Activated B cell treated with CpG ODN at 0.5 μM for 24 hours (primary cell): ENCODE data around the gene CTIF. TPM values are rescaled to one million over a fixed set of nuclear protein-coding genes. Genes with fewer than 3 reads are reported as not detected.

Source experiments
- ATAC-seq: fragments of 200-7000 bp; cut with Tn5 transposase; one replicate; pipeline ENCODE4 v1.10.0; 2021; ENCODE audit warnings: low read depth, mild to moderate bottlenecking, moderate library complexity
- CTCF ChIA-PET: fragments of 350-600 bp; sonication (Branson Sonifier 250); formaldehyde crosslinking; loops from one replicate; lab custom pipeline; 2021; ENCODE audit warnings: antibody characterized with exemption; lab: Charles Lee
- POLR2A ChIA-PET: fragments of 350-600 bp; sonication (Branson Sonifier 250); formaldehyde crosslinking; loops from one replicate; lab custom pipeline; 2021; ENCODE audit warnings: antibody characterized with exemption; lab: Charles Lee
- DNase-seq: peaks from one replicate; pipeline ENCODE4 v3.0.0; 2022
- H3K27ac Mint-ChIP-seq: one replicate; pipeline ENCODE4 v1.8.0; 2020; ENCODE audit warnings: mixed read lengths
- H3K27me3 Mint-ChIP-seq: one replicate; pipeline ENCODE4 v1.8.0; 2021; ENCODE audit warnings: mixed read lengths
- H3K36me3 Mint-ChIP-seq: one replicate; pipeline ENCODE4 v1.8.0; 2021; ENCODE audit warnings: low read depth, mixed read lengths
- H3K4me1 Mint-ChIP-seq: one replicate; pipeline ENCODE4 v1.8.0; 2021; ENCODE audit warnings: mixed read lengths
- H3K4me3 Mint-ChIP-seq: one replicate; pipeline ENCODE4 v1.8.0; 2020; ENCODE audit warnings: mild to moderate bottlenecking, mixed read lengths
- H3K9me3 Mint-ChIP-seq: one replicate; pipeline ENCODE4 v1.8.0; 2020; ENCODE audit warnings: mixed read lengths
- intact Hi-C: fragments of 100-400 bp; cut with micrococcal nuclease; formaldehyde crosslinking; loops from one replicate; pipeline ENCODE4 v1.15.1; 2024
- total RNA-seq: library from RNA; stranded (reverse); gene quantifications from 2 replicates; pipeline ENCODE4 v1.2.3, GENCODE V29; 2022
- TF ChIP-seq, protein P1 (sequence below): fragments of 200-600 bp; IDR thresholded peaks from one replicate; pipeline ENCODE4 v1.8.0; 2022; ENCODE audit warnings: antibody characterized with exemption, mild to moderate bottlenecking

Gene CTIF
- total RNA-seq, 1 donor from 2014 or later, result 9.3 TPM

DNA sequence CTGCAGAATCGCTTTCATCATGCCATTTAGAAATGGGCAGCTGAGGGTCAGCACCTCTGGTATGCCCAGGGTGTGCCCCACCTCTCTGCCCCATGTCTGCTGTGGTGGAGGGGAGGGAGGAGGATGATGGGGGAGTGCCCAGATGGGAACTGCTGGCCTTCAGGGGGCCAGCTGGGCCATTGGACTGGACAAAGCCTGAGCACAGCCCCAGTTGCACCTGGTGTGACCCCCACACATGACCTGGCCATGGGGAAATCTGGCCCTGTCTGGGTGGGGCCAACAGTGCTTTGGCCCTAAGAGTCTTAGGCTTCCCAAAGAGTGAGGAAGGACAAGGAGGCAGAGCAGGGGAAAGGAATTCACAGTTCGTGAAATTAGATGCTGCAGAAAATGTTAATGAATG is 44.1 kb downstream of the CTIF start:
- POLR2A ChIA-PET, result no interaction called here
- Mint-ChIP-seq H3K4me1 (no peaks in the 10 kb centered on the region), H3K4me3 (no peak overlapping the region), H3K9me3 (peaks cover 3% of the 10 kb centered on the region), H3K27me3 (no peaks in the 10 kb centered on the region), H3K36me3 (no peaks in the 10 kb centered on the region), H3K27ac (no peak overlapping the region)
- TF ChIP-seq, protein P1, sequence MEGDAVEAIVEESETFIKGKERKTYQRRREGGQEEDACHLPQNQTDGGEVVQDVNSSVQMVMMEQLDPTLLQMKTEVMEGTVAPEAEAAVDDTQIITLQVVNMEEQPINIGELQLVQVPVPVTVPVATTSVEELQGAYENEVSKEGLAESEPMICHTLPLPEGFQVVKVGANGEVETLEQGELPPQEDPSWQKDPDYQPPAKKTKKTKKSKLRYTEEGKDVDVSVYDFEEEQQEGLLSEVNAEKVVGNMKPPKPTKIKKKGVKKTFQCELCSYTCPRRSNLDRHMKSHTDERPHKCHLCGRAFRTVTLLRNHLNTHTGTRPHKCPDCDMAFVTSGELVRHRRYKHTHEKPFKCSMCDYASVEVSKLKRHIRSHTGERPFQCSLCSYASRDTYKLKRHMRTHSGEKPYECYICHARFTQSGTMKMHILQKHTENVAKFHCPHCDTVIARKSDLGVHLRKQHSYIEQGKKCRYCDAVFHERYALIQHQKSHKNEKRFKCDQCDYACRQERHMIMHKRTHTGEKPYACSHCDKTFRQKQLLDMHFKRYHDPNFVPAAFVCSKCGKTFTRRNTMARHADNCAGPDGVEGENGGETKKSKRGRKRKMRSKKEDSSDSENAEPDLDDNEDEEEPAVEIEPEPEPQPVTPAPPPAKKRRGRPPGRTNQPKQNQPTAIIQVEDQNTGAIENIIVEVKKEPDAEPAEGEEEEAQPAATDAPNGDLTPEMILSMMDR, result no peak
- intact Hi-C loops, result no loop called here
- CTCF ChIA-PET, result no interaction called here
- DNase-seq (no peak), ATAC-seq (no peak)

DNA sequence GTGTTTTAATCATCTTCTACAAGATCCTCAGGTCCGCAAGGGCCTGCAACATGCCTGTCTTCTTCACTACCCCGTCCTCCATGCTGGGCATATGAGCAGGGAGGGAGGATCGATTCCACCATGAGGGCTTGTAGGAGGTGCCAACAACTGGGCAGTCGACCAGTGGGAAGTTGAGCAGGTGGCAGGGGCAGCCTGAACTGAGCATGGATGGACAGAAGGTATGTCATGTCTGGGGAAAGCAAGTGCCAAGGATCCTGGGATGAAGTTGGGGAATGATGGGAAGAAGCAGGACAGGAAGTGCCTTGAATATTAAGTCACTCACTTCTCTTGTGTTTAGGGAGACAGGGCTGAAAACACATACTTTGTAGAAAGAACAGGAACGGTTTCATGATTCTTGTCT is 44.7 kb downstream of the CTIF start:
- intact Hi-C loops, result no loop called here
- peaks cover 3% of the 10 kb centered on the region for H3K27me3 Mint-ChIP-seq
- DNase-seq (no peak), ATAC-seq (no peak)
- no peaks in the 10 kb centered on the region for H3K9me3 Mint-ChIP-seq
- TF ChIP-seq, protein P1, result no peak
- ChIA-PET POLR2A (no interaction called here), CTCF (no interaction called here)
- no peaks in the 10 kb centered on the region for H3K36me3 Mint-ChIP-seq
- no peak overlapping the region for H3K27ac Mint-ChIP-seq
- no peaks in the 10 kb centered on the region for H3K4me1 Mint-ChIP-seq
- no peak overlapping the region for H3K4me3 Mint-ChIP-seq

DNA sequence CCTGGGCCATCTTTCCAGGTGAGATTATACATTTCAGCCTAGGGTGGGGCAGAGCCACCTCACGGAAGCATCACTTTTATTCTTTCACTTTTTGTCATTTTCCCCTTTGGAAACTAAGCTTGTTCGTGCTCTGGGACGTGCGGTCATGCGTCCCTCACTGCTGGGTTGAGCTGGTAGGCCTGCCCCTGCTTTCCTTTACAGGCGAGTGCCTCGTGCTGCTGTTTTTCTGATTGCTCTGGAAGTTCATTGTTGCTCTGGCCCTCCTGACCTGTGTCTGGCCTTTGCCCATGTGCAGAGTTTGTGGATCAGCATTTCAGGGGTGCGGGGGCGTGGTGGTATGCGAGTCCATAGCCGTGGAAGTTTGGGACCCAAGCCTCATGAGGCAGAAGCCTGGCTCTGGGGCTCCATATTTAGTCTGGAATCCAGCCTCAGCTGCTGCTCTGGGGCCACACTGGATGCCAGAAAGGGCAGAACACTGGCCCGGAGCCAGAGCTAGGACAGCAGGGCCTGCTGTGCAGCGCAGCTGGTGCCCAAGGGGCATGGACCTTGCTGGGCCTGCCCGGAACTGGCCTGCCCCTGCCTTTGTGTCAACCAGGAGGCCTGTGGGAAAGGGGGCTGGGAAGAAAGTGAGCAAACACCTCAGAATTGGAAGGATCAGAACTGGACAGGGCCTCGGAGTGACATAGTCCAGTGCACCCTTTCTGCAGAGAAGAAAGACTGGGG is 51.1 kb downstream of the CTIF start:
- no peak overlapping the region for H3K27ac Mint-ChIP-seq
- TF ChIP-seq, protein P1, result no peak
- ChIA-PET CTCF (no interaction called here), POLR2A (no interaction called here)
- no peaks in the 10 kb centered on the region for H3K4me1 Mint-ChIP-seq
- DNase-seq, result no peak
- no peak for ATAC-seq
- H3K36me3 Mint-ChIP-seq, result no peaks in the 10 kb centered on the region
- intact Hi-C loops, result no loop called here
- no peaks in the 10 kb centered on the region for H3K9me3 Mint-ChIP-seq
- no peak overlapping the region for H3K4me3 Mint-ChIP-seq
- H3K27me3 Mint-ChIP-seq, result peaks cover 3% of the 10 kb centered on the region

DNA sequence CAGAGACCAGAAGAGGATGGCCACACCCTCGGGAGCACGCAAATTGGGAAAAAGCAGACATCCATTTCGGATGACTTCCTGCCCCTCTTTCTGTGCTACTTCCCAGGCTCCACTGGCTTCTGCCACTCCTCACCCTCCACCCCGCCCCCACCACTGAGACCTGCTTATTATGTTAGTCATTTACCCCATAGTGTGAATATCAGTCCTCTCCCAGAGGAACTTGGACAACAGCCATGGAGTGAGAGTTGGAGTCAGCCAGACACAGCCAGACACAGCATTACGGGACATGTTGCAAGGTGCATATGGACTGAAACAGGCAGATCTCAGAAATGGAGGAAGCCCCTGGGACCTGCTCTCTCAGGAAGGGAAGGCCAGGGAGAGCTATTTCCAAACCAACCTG is 51.8 kb downstream of the CTIF start:
- Mint-ChIP-seq H3K27ac (no peak overlapping the region), H3K9me3 (no peaks in the 10 kb centered on the region), H3K27me3 (peaks cover 3% of the 10 kb centered on the region), H3K36me3 (no peaks in the 10 kb centered on the region), H3K4me1 (no peaks in the 10 kb centered on the region), H3K4me3 (no peak overlapping the region)
- ChIA-PET CTCF (no interaction called here), POLR2A (no interaction called here)
- TF ChIP-seq, protein P1, result no peak
- intact Hi-C loops, result no loop called here
- ATAC-seq, result no peak
- DNase-seq, result no peak

DNA sequence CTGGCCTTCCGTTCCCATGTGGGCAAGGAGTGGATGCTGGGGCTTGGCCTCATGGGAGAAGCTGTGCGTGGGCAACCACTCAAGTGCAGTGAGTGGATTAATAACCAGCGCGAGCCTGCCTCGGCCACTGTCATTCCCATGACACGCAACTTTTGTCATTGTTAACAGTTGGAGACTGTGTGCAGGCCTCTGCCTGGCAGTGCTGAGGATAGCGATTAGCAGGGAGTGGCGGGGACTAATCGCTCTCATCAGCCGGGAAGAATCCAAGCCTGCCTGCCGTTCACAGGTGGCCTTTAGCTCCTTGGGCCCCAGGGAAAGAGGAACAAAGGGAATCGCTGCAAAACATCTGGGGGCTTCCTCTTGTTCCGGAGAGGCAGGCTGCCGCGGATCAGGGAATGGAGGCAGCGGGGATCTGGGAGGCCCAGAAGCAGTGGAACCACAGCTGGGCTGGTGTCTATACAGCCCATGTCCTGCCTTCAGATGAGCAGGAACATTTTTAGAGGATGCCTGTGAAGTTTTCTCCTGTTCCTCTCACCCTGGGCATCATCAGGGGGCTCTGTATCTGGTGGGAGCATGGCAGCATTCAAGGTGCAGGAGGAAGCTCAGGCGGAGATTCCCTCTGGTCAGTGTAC is 53.8 kb downstream of the CTIF start:
- ChIA-PET CTCF (no interaction called here), POLR2A (no interaction called here)
- Mint-ChIP-seq H3K4me3 (no peak overlapping the region), H3K27ac (no peak overlapping the region), H3K27me3 (peaks cover 3% of the 10 kb centered on the region), H3K4me1 (no peaks in the 10 kb centered on the region), H3K36me3 (no peaks in the 10 kb centered on the region), H3K9me3 (no peaks in the 10 kb centered on the region)
- no peak for ATAC-seq
- intact Hi-C loops, result no loop called here
- TF ChIP-seq, protein P1, result no peak
- no peak for DNase-seq
